H1 (cell line): ENCODE results near the gene ARHGEF7. TPM values are rescaled to one million over a fixed set of nuclear protein-coding genes. Genes with fewer than 3 reads are reported as not detected.

Experiments
- BCL11A ChIP-seq, 2 experiments: IDR thresholded peaks; one replicate each; pipeline ENCODE4 v1.6.1; 2011; ENCODE audit warnings: low read depth in 2 of 2, low read length in 2 of 2, mild to moderate bottlenecking in 2 of 2
- KDM4A ChIP-seq: IDR thresholded peaks from one replicate; pipeline ENCODE4 v1.7.1; 2012; ENCODE audit warnings: low read depth, mild to moderate bottlenecking, moderate library complexity, low read length, inconsistent platforms; ENCODE audit not compliant: severe bottlenecking
- POLR2AphosphoS5 ChIP-seq: IDR thresholded peaks from 2 replicates; pipeline ENCODE4 v1.6.1; 2011; ENCODE audit warnings: low read depth, low read length
- POU5F1 ChIP-seq: IDR thresholded peaks from 2 replicates; pipeline ENCODE4 v1.6.1; 2011; ENCODE audit warnings: low read depth, mild to moderate bottlenecking, low read length, moderate library complexity
- RFX5 ChIP-seq: IDR thresholded peaks from 2 replicates; pipeline ENCODE4 v1.6.1; 2011; ENCODE audit warnings: low read depth, low read length, improper control_type of control experiment, borderline replicate concordance
- RNF2 ChIP-seq: fragments of 200-900, 300-1000 bp; sonication (generic); IDR thresholded peaks from 2 replicates; pipeline ENCODE4 v1.7.1; 2016; ENCODE audit warnings: borderline replicate concordance, low read depth, mild to moderate bottlenecking, antibody characterized with exemption, low read length; ENCODE audit not compliant: poor library complexity, severe bottlenecking; ENCODE audit errors: missing control alignments
- TAF7 ChIP-seq: optimal IDR thresholded peaks from 2 replicates; pipeline ENCODE3; 2011; ENCODE audit warnings: low read depth, mild to moderate bottlenecking, inconsistent platforms, low read length, moderate library complexity, borderline replicate concordance
- polyA plus RNA-seq, 7 experiments: library from polyadenylated mRNA; depleted of rRNA in 3 of 7; stranded (reverse) in 5 of 7; unstranded in 2 of 7; fragments of >200 nt in 5 of 7; fragments of 200-250 nt in 2 of 7; gene quantifications; 1 replicate in 5 of 7; 2 replicates in 1 of 7; 4 replicates in 1 of 7; pipeline versions ENCODE4 v1.2.1 to v1.2.3, GENCODE V29; 2011 to 2013; ENCODE audit warnings: missing spikeins in 2 of 7, mixed read lengths in 2 of 7
- total RNA-seq: library from RNA; stranded (reverse); fragmentation: NEBNext Ultra II Directional; extraction: Animal tissue kit (Norgen Biotek cat#: 25700); gene quantifications from 2 replicates; pipeline ENCODE4 v1.2.1, GENCODE V29; 2021

ARHGEF7 gene
- total and polyA plus RNA-seq, 2 of the 8 experiments (the other 6 are each of a cell fraction or from before 2014, with no cell fraction given): 26.2 to 56.5 TPM

DNA sequence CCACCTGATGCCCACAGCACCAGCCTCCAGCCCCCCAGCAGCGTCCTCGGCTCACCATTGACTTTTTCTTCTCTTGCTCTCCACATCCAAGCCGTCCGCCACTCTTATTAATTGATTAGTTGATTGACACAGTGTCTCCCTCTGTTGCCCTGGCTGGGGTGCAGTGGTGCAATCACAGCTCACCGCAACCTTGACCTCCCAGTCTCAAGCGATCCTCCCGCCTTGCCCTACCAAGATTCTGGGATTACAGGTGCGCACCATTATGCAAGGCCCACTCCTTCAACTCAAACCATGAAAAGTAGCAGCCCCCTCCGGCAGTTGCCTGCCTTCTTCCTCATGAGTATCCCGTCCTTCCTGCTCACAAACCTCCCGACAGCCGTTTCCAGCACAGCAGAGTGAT lies 204.4 kb downstream of the ARHGEF7 start (continued):
- no peak for TF ChIP-seq RNF2
- TF ChIP-seq POLR2AphosphoS5: no peak
- no peak for TF ChIP-seq TAF7
- TF ChIP-seq POU5F1: no peak
- no peak for TF ChIP-seq RFX5
- TF ChIP-seq BCL11A (IDR thresholded peaks at IDR 0.05; ENCODE audit: low read depth in 2 of 2, low read length in 2 of 2): no peak
- no peak for TF ChIP-seq KDM4A
